Fibroblast of villous mesenchyme (primary cell): ENCODE data around the gene MYG1. TPM values are rescaled to one million over a fixed set of nuclear protein-coding genes. Genes with fewer than 3 reads are reported as not detected.

Experiments used
- DNase-seq: peaks from one replicate; pipeline ENCODE4 v3.0.0-alpha.2; 2010; ENCODE audit warnings: low read depth
- H3K4me3 ChIP-seq: 2 replicates; pipeline ENCODE4 v1.5.1; 2011; ENCODE audit warnings: low read depth, mild to moderate bottlenecking, low read length
- total RNA-seq: library from RNA; depleted of rRNA; stranded (reverse); fragments of >200 nt; gene quantifications from 2 replicates; pipeline ENCODE4 v1.2.3, GENCODE V29; 2012
- TF ChIP-seq, protein P1 (sequence below): IDR thresholded peaks from 2 replicates; pipeline ENCODE4 v1.5.1; 2012; ENCODE audit warnings: low read depth, mild to moderate bottlenecking, low read length; ENCODE audit not compliant: insufficient read depth

The MYG1 gene
- total RNA-seq, 1 donor, result 30.2 TPM

DNA sequence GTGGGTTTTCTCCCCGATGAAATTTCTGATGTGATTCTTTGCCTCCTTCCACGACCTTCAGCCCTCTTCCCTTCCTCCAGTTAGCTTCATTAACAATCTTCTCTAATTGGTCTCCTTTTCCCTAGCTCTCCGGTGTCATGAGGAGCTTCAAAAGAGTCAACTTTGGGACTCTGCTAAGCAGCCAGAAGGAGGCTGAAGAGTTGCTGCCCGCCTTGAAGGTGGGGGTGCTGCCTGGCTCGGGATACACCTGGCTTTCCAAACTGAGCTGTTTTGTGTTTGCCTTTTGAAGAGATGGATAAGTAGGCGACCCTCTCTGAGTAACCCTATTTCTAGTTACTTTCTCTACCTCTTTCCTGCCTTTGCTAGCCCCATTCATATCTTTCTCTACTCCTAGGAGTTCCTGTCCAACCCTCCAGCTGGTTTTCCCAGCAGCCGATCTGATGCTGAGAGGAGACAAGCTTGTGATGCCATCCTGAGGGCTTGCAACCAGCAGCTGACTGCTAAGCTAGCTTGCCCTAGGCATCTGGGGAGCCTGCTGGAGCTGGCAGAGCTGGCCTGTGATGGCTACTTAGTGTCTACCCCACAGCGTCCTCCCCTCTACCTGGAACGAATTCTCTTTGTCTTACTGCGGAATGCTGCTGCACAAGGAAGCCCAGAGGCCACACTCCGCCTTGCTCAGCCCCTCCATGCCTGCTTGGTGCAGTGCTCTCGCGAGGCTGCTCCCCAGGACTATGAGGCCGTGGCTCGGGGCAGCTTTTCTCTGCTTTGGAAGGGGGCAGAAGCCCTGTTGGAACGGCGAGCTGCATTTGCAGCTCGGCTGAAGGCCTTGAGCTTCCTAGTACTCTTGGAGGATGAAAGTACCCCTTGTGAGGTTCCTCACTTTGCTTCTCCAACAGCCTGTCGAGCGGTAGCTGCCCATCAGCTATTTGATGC, 30.6 kb upstream of the MYG1 start:
- peak overlapping the region; percentile 89 for H3K4me3 ChIP-seq
- peak; percentile 13 for DNase-seq

DNA sequence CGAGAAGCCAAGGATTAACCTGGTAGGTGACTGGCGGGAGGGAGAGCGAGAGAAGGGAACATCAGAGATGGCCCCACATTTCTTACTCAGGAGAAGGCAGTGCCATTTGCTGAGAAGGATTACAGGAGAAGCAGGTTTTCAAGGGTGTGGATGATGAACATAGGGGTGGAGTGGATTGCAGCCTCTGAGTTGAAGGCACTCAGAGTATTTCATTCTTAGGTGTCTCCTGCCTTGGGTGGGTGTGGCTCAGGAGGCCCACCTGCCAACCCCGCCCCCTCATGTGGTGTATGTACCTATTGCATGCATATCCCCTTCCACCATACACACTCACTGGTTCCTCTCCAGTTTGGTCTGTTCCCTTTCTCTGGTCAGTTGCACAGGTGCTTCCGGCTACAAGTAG, 25.1 kb upstream of the MYG1 start:
- H3K4me3 ChIP-seq, result no peak overlapping the region
- no peak for DNase-seq
- TF ChIP-seq, protein P1, sequence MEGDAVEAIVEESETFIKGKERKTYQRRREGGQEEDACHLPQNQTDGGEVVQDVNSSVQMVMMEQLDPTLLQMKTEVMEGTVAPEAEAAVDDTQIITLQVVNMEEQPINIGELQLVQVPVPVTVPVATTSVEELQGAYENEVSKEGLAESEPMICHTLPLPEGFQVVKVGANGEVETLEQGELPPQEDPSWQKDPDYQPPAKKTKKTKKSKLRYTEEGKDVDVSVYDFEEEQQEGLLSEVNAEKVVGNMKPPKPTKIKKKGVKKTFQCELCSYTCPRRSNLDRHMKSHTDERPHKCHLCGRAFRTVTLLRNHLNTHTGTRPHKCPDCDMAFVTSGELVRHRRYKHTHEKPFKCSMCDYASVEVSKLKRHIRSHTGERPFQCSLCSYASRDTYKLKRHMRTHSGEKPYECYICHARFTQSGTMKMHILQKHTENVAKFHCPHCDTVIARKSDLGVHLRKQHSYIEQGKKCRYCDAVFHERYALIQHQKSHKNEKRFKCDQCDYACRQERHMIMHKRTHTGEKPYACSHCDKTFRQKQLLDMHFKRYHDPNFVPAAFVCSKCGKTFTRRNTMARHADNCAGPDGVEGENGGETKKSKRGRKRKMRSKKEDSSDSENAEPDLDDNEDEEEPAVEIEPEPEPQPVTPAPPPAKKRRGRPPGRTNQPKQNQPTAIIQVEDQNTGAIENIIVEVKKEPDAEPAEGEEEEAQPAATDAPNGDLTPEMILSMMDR, result no peak

More for the DNA sequence above, 30.6 kb upstream of the MYG1 start:
- TF ChIP-seq, protein P1, result no peak

DNA sequence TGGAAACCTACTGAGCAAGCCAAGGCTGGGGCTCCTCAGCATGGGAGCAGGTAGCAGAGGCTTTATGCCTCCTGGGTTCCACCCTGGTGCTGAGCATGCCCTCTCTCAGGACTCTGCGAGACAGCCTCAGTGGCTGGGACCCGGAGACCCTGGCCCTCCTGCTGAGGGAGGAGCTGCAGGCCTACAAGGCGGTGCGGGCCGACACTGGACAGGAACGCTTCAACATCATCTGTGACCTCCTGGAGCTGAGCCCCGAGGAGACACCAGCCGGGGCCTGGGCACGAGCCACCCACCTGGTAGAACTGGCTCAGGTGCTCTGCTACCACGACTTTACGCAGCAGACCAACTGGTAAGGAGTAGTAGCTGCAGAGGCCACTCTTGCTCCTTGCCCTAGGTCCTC, 23.0 kb upstream of the MYG1 start:
- DNase-seq, result no peak
- TF ChIP-seq, protein P1, result no peak
- no peak overlapping the region for H3K4me3 ChIP-seq

DNA sequence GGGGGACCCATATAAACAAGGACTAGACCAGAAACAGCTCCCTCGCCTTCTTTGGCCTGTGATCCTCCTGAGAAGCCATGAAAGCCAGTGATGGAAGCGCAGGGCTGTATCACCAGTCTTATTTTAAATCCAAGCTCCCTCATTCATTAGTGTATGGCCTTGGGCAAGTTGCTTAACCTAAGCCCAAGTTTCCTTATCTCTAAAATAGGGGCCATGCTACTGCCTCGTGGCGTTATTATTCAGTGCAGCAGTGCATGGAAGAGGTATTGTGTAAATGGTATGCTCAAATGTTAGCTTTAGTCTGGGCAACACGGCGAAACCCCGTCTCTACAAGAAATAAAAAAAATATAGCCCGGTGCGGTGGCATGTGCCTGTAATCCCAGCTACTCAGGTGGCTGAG, 21.5 kb upstream of the MYG1 start:
- H3K4me3 ChIP-seq, result no peak overlapping the region
- TF ChIP-seq, protein P1, result no peak
- DNase-seq, result no peak

DNA sequence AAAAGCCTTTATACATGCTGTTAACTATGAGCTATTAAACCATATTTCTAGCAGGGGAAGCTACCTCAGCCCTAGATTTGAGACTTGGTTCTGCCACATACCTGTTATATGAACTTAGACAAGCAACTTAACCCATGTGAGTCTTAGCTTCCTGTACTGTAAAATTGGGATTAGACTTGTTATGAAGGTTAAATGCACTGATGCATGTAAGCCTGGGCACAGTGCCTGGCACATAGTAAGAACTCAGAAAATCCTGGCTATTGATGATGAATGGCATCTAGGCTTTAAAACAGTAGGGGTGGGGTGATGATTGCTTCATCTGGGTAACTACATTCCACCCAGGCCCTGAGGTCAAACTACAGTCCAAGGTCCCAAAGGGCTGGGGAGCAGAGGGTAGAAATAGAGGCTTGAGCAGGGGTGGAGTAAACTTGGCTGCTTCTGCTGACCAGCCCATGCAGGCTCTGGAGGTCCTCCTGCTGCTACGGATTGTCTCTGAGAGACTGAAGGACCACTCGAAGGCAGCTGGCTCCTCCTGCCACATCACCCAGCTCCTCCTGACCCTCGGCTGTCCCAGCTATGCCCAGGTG, 20.1 kb upstream of the MYG1 start:
- H3K4me3 ChIP-seq, result no peak overlapping the region
- DNase-seq, result no peak
- TF ChIP-seq, protein P1, result no peak

DNA sequence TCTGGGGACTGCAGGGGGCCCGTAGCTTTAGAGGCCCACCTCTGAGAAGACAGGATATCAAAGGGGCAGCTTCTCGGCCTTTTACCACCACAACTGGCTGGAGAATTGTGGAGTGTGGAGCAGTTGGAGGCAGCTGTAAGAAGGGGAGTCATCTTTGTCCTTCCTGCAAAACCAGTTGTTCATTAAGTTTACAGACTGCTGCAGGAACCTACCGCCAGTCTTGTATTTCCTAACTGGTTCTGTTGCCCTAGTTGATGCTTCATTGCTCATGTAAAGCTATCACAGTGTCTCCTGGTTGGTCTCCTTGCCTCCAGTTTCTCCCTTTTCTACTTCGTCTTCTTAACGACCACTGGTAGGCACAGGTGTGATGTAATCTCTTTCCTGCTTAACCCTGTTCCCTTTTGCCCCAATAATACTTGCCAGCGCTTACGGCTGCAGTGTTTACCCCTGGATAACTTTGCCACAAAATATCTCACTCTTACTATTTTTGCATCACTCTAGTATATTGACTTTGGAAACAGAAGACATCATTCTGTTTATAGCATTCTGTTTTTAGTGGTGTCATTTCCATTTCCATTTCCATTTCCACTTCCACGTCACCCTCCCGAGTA, 19.5 kb upstream of the MYG1 start:
- no peak overlapping the region for H3K4me3 ChIP-seq
- TF ChIP-seq, protein P1, result no peak
- DNase-seq, result no peak
